Stimulated activated CD4-positive, alpha-beta T cell treated with anti-CD3 and anti-CD28 coated beads, Interleukin-1b, Interleukin-23, amount 100 ng/mL, for 24 hours (primary cell): ENCODE measurements around the gene LEFTY1.

Source experiments
- DNase-seq, 4 experiments: peaks; one replicate each; pipeline ENCODE4 v3.0.0-alpha.2; 2020; ENCODE audit warnings: low read depth in 4 of 4, low spot score in 1 of 4

The LEFTY1 gene

DNA sequence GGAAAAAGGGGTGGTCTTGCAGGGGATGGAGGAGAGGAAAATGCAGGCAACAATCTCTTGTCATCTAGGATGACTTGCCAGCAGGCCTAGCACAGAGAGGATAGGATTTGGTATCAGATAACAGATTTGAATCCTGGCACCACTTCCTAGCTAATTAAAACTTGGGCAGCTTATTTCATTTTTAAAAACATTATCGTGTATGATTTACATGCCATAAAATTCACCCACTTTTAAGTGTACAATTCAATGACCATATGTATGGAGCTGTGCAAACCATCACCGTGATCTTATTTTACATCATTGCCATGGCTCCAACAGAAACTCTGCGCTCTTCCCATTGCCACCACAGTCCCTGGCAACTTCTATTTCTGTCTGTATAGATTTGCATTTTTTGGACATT is 28.2 kb upstream of the LEFTY1 start:
- no peak for DNase-seq

DNA sequence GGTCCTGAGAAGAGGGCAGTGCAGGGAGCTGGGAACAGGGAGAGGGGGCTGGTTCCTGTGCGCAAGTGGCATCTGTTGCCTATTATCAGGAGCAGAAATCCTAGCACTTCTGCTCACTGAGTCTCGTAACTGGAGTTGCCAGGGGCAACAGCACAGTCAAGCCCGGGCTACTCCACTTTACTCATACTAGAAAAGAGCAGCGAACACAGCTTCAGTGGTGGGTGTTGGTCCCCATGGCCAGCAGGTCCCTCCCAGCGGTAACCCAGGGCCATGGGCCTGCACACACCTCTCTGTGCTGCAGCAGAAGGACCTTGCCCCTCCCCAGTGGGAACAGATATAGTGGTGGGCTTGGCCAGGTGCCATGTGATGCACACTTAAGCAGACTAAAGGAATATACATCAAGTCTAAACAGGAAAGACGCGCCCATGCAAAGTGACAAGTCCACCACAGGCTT is 26.6 kb upstream of the LEFTY1 start:
- DNase-seq = no peak

DNA sequence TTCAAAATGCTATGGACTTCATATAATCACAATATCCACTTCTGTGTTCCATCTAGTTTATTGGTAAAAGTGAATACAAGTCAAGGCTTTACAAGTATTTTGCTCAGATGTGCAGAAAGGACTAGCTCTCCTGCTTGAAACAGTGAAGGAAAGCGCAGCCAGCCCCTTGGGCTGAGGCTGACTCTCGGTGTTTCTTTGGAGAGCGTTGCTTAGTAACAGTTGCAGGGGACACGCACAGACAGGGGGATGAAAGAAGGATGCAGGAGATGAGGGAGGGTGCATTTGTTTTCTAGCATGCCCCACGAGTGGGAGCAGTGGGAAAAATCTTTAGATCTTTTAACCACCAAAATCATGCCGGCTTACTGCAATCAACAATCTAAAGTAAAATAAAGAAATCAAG is 26.0 kb upstream of the LEFTY1 start:
- DNase-seq = no peak

DNA sequence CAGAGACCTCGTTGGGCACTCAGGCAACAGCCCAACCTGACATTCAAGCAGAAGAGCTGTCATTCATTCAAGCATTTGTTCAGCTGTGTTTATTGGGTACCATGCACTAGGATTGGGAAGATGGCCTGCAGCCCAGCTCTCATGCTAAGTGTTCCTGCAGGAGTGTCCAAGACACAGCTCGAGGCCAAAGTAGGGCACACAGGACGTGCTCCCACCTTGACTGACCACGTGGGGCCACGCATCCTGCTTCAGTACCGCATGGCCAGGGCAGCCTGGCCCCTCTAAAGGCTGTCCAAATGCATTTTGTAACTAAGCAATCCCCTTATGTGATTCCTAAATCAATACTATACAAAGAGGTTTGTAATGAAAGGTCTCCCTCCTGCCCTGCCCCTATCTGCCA is 25.4 kb upstream of the LEFTY1 start:
- no peak for DNase-seq

DNA sequence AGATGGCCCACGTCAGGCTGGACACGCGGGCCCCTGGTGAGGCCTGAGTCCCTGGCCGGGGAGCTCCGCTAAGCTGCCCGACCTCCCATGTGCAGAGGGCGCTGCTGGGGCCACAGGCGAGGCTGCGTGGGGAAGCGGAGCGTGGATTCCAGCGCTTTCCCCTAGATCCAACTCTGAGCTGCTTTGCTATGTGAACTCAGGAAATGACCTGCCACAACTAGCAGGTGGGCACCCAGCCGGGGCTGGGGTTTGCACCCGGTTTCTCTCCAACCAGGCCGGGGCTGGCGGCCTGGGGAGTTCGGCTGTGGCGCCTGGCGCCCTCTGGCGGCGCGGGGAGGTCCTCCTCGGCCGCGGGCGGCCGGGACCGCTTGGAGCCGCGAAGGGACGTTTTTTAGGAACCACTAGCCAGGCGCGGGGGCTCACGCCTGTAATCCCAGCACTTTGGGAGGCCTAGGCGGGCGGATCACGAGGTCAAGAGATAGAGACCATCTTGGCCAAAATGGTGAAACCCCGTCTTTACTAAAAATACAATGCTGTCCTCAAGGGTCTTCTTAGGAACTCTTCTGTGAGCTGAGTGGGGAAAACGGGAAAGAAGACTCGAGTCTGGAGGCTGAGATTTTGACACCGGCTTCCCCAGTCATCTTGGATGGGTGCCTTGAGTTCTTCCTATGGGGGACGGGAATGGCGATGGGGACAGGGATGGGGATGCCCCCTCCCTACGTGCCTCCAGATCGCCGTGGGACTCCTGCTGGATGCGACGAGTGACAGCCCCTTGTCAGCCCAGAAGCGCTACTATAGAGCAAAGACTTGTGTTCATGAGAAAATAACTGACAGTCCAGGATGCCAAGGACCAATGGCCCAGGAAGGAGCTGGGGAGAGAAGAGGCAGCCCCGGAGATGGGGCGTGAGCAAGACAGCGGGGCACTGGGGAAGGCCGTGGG is 22.5 kb upstream of the LEFTY1 start:
- peak; percentile 46 to 68 (median 56) for DNase-seq

DNA sequence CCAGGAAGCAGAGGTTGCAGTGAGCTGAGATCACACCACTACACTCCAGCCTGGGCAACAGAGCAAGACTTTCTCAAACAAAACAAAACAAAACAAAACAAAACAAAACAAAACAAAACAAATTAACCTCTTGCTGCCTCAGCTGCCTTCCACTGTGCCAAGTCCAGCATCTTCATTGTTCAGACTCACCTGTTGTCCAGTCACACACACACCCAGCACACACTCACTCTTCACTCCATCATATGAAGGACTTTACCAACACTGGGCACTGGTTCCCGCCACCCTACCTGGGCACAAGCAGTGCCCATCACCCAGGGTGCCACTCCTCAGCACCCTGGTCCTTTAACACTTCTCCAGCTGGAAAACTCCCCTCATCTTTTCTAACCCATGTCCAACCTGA is 20.5 kb upstream of the LEFTY1 start:
- no peak for DNase-seq

DNA sequence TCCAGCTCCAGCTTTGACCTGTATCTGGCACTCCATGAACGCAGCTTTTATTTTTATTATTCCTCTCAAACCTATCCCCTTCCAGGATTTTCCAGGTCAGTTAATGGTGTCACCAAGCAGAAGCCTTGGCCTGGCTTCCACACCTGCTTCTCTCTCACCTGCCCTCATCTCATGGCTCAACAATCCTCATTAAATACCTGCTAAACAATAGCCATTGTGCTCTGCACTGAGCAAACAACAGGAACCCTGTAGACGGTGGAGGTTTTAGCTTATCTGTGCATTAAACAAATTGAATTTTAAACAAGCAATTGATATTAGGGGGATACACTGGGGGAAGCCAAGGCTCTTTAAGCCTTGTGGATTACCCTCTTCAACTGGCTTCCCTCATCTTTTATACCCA is 19.8 kb upstream of the LEFTY1 start:
- no peak for DNase-seq

DNA sequence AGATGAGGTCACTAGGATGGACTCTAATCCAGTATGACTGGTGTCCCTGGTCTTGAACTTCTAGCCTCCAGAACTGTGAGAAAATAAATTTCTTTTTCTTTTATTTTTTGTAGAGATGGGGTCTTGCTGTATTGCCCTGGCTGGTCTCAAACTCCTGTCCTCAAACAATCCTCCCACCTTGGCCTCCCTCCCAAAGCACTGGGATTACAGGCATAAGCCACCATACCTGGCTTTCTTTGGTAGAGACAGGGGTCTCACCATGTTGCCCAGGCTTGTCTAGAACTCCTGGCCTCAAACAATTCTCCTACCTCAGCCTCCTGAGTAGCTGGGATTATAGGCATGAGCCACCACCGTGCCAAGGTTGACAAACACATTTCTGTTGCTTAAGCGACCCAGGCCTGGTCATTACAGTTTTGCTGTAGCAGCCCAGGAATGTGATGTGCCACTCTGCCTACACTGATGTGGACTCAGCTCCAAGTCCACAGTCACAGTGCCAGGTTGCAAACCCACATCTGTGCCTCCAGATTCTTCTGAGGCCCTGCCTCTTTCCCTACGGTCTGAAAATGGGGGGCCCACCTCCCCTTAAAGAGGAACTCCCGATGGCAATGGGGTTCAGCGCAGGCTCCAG is 19.2 kb upstream of the LEFTY1 start:
- DNase-seq = no peak

DNA sequence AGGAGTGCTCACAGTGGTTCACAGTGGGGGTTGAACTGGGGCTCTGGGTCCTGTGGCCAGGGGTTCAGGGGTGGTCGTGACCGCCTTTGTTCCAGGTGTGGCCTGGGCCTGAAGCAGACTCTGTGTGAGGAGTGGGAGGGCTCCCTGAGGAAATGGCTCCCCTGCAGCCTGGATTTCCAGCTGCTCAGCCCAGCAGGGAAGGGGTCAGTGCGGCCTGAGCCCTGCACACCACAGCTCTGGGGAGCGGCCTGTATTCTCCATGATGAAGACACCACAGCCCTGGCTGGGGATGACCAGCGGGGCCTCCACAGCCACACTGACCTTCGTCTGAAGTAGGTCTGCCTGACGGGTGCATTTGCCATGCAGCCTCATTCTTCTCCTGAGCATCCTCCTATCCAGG is 18.4 kb upstream of the LEFTY1 start:
- DNase-seq = no peak

DNA sequence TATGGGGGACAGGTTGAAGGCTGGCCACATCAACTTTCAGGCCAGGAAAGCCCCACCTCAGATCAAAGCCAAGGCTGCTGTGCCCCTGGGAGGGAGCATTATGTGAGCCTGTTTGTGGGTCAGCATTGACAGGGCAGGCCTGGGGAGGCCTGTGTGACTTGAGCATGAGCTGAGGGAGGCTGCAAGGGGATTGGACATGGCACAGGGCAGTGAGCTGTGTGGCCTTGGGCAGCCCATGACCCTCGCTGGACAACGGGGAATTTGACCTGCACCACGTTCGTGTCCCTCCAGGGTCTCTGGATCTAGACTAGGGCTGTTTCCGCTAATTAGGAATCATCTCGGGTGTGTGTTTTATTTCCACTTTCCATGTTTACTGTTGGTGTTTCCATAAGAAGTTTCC is 17.5 kb upstream of the LEFTY1 start:
- DNase-seq = no peak

DNA sequence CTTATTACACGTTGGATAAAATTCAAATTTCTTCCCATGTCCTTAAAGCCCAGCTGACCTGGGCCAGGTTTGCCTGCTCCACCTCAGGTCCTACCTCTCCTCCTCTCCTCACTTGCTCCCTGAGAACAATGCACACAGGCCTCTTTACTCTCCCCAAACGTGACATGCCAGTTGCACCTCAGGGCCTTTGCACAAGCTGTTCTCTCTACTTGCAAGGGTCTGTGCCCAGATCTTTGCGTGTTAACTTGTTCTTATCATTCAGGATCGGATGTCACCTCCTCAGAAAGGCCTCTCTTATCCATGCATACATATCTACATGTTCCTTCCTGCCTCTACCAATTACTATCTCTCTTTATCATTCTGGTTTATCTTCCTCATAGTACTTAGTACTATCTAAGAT is 14.7 kb upstream of the LEFTY1 start:
- no peak for DNase-seq

DNA sequence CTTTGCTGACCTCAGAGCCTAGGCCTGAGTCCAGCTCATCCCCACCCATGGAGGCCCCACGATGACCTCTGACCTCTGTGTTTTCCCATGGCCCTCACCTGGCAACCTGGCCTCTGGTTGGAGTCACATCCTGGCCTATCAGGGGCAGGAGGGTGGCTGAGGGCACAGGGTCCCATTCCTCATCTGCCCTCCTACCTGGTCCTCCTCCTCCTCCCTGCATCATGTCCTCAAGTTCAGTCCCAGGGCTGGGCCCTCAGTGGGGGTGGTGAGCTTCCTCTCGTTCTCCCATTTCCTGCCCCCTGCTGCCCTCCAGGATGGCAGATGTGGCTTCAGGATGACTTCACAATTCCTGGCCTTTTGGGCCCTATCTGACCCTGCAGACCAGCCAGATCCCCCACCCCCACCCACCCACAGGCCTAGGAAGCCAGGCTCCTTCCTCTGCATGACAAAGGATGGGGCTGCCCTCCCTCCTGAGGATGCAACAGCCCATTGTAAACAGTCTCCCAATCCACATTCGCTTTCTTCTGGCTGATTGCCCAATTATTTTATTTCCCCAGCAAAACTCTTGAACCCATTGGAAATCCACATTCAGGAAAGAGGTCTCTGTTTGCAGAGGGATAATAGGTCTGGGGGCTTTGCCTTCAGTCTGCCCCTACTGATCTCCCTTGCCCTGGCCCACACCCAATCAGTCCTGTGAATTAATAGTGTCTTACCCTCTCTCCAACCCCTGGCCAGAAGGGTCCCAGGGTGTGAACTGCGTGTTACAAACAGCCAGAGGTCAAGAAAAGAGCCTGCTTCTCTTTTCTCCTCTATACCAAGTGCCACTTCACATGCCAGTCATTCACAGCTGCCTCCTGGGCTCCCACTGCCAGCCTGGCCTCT is 10.3 kb upstream of the LEFTY1 start:
- DNase-seq = no peak

DNA sequence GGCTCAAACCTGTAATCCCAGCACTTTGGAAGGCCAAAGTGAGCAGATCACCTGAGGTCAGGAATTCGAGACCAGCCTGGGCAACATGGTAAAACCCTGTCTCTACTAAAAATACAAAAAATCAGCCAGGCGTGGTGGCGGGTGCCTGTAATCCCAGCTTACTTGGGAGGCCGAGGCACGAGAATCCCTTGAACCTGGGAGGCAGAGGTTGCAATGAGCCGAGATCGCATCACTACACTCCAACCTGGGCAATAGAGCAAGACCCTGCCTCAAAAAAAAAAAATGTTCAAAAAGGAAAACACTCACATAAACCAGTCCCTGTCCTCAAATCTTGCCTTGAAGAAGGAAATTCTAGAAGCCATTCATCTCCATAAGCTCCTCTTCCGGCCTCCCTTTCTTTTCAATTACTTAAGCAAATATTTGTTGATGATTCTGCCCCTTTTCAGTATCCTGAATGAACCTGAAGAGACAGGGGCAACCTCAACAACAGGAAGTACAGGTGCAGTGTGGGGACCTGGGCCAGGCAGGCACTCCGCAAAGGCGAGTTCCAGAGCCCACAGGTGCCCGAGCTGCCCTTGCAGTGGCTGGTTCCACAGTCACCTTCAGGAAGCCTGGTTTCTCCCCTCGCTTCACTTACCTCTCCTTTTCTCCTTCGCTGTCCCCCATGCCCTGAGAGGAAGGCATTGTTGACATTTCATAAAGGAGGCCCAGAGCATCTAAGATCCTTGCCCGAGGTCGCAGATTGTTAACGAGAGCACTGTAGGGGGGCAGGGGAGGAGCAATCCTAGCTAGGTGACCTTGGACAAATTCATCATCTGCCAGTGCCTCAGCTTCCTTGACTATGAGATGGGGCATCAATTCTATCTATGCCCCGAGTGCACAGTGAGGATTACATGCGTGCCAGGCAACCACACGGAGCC is 8.9 kb upstream of the LEFTY1 start:
- no peak for DNase-seq

DNA sequence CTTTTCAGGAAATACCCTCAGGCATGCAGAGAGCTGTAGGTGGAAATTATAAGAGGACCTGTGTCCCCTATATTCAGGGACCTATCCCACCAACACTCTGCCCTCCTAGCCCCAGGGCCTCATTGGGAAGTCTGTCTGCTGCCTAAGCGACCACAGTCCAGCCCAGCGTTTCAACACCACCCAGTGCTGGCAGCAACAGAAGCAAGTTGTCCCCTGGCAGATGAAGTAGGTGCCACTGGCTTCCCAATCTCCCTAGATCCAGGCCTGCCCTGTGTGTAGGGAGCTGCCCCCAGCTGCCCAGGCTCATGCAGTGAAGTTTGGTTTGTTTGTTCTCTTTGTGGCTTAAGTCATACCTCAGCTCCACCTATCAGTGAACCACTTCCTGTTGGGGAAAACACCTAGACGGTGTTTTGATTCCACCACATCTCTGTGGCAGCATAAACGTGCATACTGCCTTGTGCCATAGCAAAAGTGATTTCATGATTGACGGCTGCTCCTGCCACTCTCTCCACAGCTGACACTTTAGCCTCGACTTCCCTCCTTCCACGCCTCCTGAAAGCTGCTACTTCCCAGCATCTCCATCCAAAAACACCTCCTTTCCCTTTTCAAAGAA is 8.1 kb upstream of the LEFTY1 start:
- peak in 2 of 4 experiments; percentile 33 to 35 for DNase-seq

DNA sequence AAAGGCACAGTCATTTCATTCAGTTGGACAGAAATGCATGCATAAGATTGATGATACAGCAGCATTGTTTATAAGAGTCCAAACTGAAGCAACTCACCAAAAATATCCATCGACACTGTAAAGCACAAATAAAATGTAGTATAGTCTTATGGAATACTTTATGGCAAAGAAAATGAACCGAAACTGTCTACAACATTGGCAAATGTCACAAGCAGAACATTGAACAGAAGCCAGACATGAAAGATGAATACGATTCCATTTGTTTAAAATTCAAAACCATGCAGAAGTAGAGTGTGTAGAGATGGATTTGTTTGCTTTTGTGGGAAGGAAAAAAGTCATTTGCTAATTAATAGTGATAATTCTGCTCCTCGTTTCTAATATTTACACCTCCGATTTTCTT is 7.5 kb upstream of the LEFTY1 start:
- DNase-seq = no peak

DNA sequence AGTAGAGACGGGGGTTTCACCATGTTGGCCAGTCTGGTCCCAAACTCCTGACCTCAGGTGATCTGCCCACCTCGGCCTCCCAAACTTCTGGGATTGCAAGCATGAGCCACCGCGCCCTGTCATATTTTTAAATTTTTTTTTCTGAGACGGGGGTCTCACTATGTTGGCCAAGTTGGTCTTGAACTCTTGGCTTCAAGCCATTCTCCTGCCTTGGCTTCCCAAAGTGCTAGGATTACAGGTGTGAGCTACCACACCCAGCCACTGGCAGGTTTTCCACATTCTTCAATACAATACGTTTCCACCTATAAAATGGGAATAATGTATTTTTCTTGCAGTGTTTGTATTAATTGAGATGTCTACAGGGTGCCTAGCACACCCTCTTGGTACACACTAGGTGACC is 3.4 kb upstream of the LEFTY1 start:
- no peak for DNase-seq

DNA sequence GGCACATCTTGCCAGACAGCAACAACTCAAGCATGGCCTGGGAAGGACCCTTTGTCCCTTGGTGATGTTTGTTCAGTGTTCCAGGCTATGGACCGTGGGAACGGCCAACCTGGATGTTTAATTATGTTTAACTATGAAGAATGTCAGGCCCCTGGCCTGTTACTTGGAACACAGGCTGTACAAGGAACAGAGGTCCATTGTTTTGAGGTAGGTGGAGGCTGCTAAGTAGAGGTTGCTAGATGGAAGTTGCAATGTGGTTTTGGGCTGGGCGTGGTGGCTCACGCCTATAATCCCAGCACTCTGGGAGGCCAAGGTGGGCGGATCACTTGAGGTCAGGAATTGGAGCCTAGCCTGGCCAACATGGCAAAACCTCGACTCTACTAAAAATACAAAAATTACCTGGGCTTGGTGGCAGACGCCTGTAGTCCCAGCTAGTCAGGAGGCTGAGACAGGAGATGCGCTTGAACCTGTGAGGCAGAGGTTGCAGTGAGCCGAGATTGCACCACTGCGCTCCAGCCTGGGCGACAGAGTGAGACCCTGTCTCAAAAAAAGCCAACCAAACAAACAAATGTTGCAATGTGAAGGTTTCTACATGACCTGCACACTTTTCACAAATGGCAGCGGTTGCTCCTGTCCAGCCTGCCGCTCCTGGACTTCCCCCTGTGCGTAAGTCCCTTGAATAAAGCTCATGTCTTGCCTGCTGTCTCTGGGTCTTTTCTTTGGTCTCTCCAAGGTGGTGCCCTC is 2.5 kb upstream of the LEFTY1 start:
- no peak for DNase-seq

DNA sequence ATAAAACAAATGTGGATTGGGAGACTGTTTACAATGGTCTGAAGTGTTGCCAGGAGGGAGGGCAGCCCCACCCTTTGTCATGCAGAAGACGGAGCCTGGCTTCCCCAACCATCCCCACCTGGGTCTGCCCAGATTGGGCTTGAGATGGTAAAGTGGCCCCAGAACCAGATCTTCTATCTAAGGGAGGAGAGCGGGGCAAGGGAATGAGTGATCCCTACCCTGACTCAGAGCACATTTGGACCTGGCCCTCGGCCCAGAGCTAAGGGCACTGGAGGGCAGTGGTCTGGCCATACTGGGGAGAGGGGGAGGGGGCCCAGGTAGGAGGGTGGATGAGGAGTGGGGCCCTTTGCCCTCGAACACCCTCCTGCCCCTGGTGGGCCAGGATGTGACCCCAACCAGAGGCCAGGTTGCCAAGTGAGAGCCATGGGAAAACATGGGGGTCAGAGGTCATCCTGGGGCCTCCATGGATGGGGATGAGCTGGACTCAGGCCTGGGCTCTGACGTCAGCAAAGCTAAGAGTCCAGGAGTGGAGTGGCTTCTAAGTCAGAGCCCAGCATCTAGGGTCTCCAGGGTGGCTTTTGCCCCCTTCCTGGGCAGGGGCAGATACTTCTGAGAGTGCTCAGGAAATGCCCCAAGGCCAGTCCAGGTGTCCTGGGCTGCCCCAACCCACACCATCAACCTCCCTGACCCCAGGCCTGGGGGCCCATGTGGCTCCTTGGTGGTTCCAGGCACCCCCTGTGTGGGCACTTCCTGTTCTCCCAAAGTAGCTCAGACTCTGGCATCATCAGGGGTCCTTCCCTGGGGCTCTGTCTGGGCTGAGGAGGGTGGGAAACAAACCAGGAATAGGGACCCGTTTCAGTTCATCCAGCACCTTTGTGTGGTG is 1.6 kb upstream of the LEFTY1 start:
- no peak for DNase-seq
